Epithelial cell of alveolus of lung (primary cell): ENCODE measurements around the gene SDR42E2. TPM values are rescaled to one million over a fixed set of nuclear protein-coding genes. Genes with fewer than 3 reads are reported as not detected.

Experiments used
- total RNA-seq: library from RNA; depleted of rRNA; stranded (reverse); fragments of >200 nt; gene quantifications from 2 replicates; pipeline ENCODE4 v1.2.1, GENCODE V29; 2015

SDR42E2 gene
- total RNA-seq = not detected in 2 replicates

GRCh38 chr16:22161999-22162655, at the start of gene SDR42E2:
SDR42E2 (plus strand) TSS chr16:22162506; CDS start chr16:22165583, 3,077 bp downstream.

DNA sequence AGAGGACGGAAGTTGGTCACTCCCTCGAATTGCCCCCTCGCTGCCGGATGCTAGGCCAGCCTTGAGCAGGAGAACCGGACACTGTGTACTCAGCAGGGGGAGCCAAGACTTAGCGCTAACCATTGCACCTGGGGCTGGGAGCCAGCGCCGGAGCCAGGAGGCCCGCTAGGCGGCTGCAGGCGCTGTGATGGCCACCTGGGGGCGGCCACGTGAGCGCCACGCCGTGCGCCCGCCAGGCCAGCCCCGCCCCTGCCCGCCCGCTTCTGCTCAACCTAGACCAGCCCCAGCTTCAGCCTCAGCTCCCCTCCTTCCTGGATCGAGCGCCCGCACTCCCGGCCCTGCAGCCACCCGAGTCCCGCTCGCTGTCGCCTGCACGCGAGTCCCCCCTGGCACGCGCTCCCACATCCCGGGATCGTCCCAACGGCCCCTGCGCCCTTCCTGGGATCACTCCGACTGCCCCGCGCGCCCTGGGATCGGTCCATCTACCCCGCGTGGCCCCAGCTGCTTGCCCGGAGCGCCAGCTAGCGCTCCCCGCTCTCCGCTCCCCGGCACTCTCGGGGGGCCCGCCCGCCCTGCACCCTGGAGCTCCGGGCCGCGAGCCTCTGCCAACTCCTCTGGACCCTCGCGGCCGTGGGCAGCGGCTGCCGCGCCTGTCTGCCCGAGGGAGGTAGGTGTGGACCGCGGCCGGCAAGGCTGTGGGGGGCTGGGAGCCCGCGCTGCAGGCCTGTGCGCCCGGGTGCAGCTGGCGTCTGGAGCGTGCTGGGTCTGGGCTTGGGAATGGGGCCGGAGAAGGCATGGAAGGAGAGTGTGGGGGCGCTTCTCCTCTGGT, 43.9 kb downstream of the SDR42E2 start, which contains the start of gene EEF2K:
TSS of gene EEF2K (plus strand) at position 266 of the 829 bp plus-strand sequence. CDS start 19,452 bp downstream, outside the sequence.

Other genes starting within 250 kb of the SDR42E2 start
- 120 and 127 TPM in 2 replicates for gene UQCRC2, start 209.1 kb upstream of the SDR42E2 start, total RNA-seq
- gene PDZD9, start 161.4 kb upstream of the SDR42E2 start, total RNA-seq = not detected in 2 replicates
- 18.2 and 25.6 TPM in 2 replicates for gene MOSMO, start 154.4 kb upstream of the SDR42E2 start, total RNA-seq
- gene VWA3A, start 70.0 kb upstream of the SDR42E2 start, total RNA-seq = 0.13 TPM in 1 of 2 replicates, not detected in the other
- gene EEF2K, start 43.8 kb downstream of the SDR42E2 start, total RNA-seq = 13.1 and 13.3 TPM in 2 replicates
- gene POLR3E, start 134.9 kb downstream of the SDR42E2 start, total RNA-seq = 20.4 and 22.8 TPM in 2 replicates
- gene CDR2, start 212.1 kb downstream of the SDR42E2 start, total RNA-seq = 23.0 and 44.0 TPM in 2 replicates